GM23338 (cell line): ENCODE measurements around the gene TFDP1. TPM values are rescaled to one million over a fixed set of nuclear protein-coding genes. Genes with fewer than 3 reads are reported as not detected.

Source experiments
- ATAC-seq: fragments of 200-7000 bp; cut with Tn5 transposase; 3 replicates; pipeline ENCODE4 v1.9.1; 2020
- DNase-seq: peaks from one replicate; pipeline ENCODE4 v3.0.0-alpha.2; 2015; ENCODE audit warnings: low spot score
- H2AFZ ChIP-seq: fragments of 200-600 bp; sonication (generic); 2 replicates; pipeline ENCODE4 v1.8.0; 2016; ENCODE audit warnings: antibody characterized with exemption, mild to moderate bottlenecking, moderate library complexity
- H3F3A ChIP-seq: fragments of 200-600 bp; sonication (generic); replicated peaks from 2 replicates; pipeline ENCODE4 v1.8.0; 2017; ENCODE audit warnings: antibody characterized with exemption, mixed run types, low read depth
- H3K27ac ChIP-seq: fragments of 200-600 bp; sonication (generic); 2 replicates; pipeline ENCODE4 v1.6.1; 2016; ENCODE audit warnings: low read depth
- H3K27me3 ChIP-seq: fragments of 200-600 bp; sonication (generic); 2 replicates; pipeline ENCODE4 v1.8.0; 2016; ENCODE audit warnings: mild to moderate bottlenecking, mixed run types, moderate library complexity; ENCODE audit not compliant: insufficient read depth
- H3K36me3 ChIP-seq: fragments of 200-600 bp; sonication (generic); 2 replicates; pipeline ENCODE4 v1.8.0; 2016; ENCODE audit warnings: mild to moderate bottlenecking; ENCODE audit not compliant: insufficient read depth
- H3K4me1 ChIP-seq: fragments of 200-600 bp; sonication (generic); 2 replicates; pipeline ENCODE4 v1.8.0; 2016; ENCODE audit warnings: mild to moderate bottlenecking, moderate library complexity; ENCODE audit not compliant: insufficient read depth
- H3K4me2 ChIP-seq: fragments of 200-600 bp; sonication (generic); 2 replicates; pipeline ENCODE4 v1.7.1; 2017; ENCODE audit warnings: mixed run types
- H3K4me3 ChIP-seq: fragments of 200-600 bp; sonication (generic); 2 replicates; pipeline ENCODE4 v1.6.1; 2016; ENCODE audit warnings: mixed run types
- H3K79me2 ChIP-seq: fragments of 200-600 bp; sonication (generic); replicated peaks from 2 replicates; pipeline ENCODE4 v1.8.0; 2017; ENCODE audit warnings: mild to moderate bottlenecking; ENCODE audit not compliant: insufficient read depth
- H3K9me2 ChIP-seq: fragments of 200-600 bp; sonication (generic); 2 replicates; pipeline ENCODE4 v1.8.0; 2017; ENCODE audit not compliant: insufficient read depth
- H4K20me1 ChIP-seq: fragments of 200-600 bp; sonication (generic); replicated peaks from 2 replicates; pipeline ENCODE4 v1.8.0; 2017; ENCODE audit warnings: mild to moderate bottlenecking; ENCODE audit not compliant: insufficient read depth
- H3K27ac Mint-ChIP-seq: 2 replicates; pipeline ENCODE4 v1.8.0; 2020; ENCODE audit warnings: inconsistent platforms, mild to moderate bottlenecking, moderate library complexity, mixed read lengths
- H3K27me3 Mint-ChIP-seq: 3 replicates; pipeline ENCODE4 v1.8.0; 2022; ENCODE audit warnings: low read depth, mild to moderate bottlenecking, moderate library complexity, mixed read lengths, inconsistent platforms; ENCODE audit not compliant: insufficient read depth, poor library complexity
- H3K36me3 Mint-ChIP-seq: 3 replicates; pipeline ENCODE4 v1.8.0; 2021; ENCODE audit warnings: low read depth, mild to moderate bottlenecking, inconsistent platforms, moderate library complexity, mixed read lengths
- H3K4me1 Mint-ChIP-seq: 3 replicates; pipeline ENCODE4 v1.8.0; 2020; ENCODE audit warnings: mild to moderate bottlenecking, inconsistent platforms, mixed read lengths
- H3K4me3 Mint-ChIP-seq: 3 replicates; pipeline ENCODE4 v1.8.0; 2021; ENCODE audit warnings: moderate library complexity, mild to moderate bottlenecking, inconsistent platforms, mixed read lengths
- H3K9me3 Mint-ChIP-seq: 3 replicates; pipeline ENCODE4 v1.8.0; 2020; ENCODE audit warnings: moderate library complexity, mild to moderate bottlenecking, inconsistent platforms, mixed read lengths
- CREB1 ChIP-seq: fragments of 250-450 bp; sonication (Bioruptor Pico); IDR thresholded peaks from 2 replicates; pipeline ENCODE4 v1.5.0; 2020; ENCODE audit warnings: low read depth, mild to moderate bottlenecking, moderate library complexity
- CTCF ChIP-seq, 2 experiments: fragments of 200-600 bp in 1 of 2; sonication (generic) in 1 of 2; conservative IDR thresholded peaks; 2 replicates each; pipeline versions ENCODE4 v1.5.1 to v1.6.1; 2016 to 2017; ENCODE audit warnings: antibody characterized with exemption in 2 of 2, low read depth in 2 of 2, mild to moderate bottlenecking in 2 of 2, moderate library complexity in 1 of 2
- EZH2 ChIP-seq: fragments of 200-600 bp; sonication (generic); IDR thresholded peaks from one replicate; pipeline ENCODE4 v1.8.0; 2017; ENCODE audit warnings: antibody characterized with exemption, mild to moderate bottlenecking, low read depth; ENCODE audit not compliant: unreplicated experiment
- EZH2phosphoT487 ChIP-seq: fragments of 200-600 bp; sonication (generic); IDR thresholded peaks from one replicate; pipeline ENCODE4 v1.8.1; 2018; ENCODE audit warnings: antibody characterized with exemption; ENCODE audit not compliant: unreplicated experiment
- NANOG ChIP-seq: IDR thresholded peaks from 2 replicates; pipeline ENCODE4 v1.6.1; 2016; ENCODE audit warnings: antibody characterized with exemption, borderline replicate concordance
- STAT1 ChIP-seq: IDR thresholded peaks from one replicate; pipeline ENCODE4 v1.6.1; 2016; ENCODE audit warnings: antibody characterized with exemption; ENCODE audit not compliant: unreplicated experiment
- ZNF114 ChIP-seq: fragments of 250-450 bp; sonication (Bioruptor Pico); IDR thresholded peaks from 2 replicates; pipeline ENCODE4 v1.5.0; 2020; ENCODE audit warnings: mild to moderate bottlenecking, moderate library complexity
- polyA plus RNA-seq: library from polyadenylated mRNA; unstranded; fragments of >200 nt; fragmentation: Nextera tagmentation; extraction: Ambion mirVana; gene quantifications from 2 replicates; pipeline ENCODE4 v1.2.1, GENCODE V29; 2016
- total RNA-seq: library from RNA; depleted of rRNA; stranded (reverse); fragments of >200 nt; shearing (Covaris generic); gene quantifications from 2 replicates; pipeline ENCODE4 v1.2.3, GENCODE V29; 2014
- TF ChIP-seq, protein P1 (sequence below): fragments of 250-450 bp; sonication (Bioruptor Pico); IDR thresholded peaks from 2 replicates; pipeline ENCODE4 v1.5.0; 2020; ENCODE audit warnings: mild to moderate bottlenecking, moderate library complexity
- TF ChIP-seq, protein P2 (sequence below): IDR thresholded peaks from 2 replicates; pipeline ENCODE4 v1.6.1; 2016; ENCODE audit warnings: antibody characterized with exemption

The TFDP1 gene
- total and polyA plus RNA-seq, 2 experiments from 2014 or later, result 42.9 to 80.0 TPM

DNA sequence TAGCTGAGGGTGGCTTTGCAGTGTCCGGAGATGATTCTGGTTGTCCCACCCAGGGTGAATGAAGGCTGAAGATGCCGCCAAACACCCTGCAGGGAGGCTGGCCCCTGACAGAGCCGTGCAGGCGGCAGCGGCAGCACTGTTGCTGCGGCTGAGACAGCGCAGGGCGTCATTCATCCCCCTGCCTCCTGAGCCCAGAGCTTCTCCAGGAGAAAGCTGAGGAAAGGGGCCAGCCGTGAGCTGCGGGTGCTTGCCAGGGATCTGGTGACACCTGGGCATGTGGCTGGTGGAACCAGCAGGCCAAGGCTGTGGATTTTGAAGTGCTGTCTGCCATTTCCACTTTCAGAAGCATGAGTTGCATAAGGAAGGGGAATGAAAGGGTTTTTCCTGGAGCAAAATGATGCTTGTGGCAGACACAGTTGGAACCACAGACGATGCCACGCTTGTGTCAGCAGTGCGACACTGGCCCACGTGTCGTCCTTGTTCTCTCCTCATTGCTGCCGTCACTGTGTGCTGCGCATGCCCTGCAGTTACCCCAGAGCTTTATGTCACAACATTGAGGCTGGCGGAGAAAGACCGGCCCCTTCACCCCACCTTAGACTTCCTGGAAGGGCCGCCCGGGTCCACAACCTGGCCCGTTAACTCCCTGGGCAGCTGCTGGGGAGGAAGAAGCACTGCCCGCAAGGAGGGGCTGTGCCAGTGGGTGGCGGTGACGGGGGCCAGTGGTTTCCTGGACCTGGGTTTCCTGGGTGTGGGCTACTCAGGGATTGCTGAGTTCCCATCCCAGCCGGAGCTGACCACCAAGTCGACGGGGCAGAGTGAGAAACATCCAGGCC is 22.7 kb downstream of the TFDP1 start:
- Mint-ChIP-seq H3K27ac (peak overlapping the region; percentile 77), H3K9me3 (no peaks in the 10 kb centered on the region), H3K36me3 (peaks cover 39% of the 10 kb centered on the region), H3K4me3 (no peak overlapping the region), H3K27me3 (peaks cover 11% of the 10 kb centered on the region), H3K4me1 (peaks cover 13% of the 10 kb centered on the region)
- peaks cover 16% of the 10 kb centered on the region for H4K20me1 ChIP-seq
- no peak overlapping the region for H2AFZ ChIP-seq
- H3K27ac ChIP-seq, result no peak overlapping the region
- peaks cover 77% of the 10 kb centered on the region for H3K79me2 ChIP-seq
- H3K4me3 ChIP-seq, result no peak overlapping the region
- H3K36me3 ChIP-seq, result no peaks in the 10 kb centered on the region
- ATAC-seq (no peak; the same call in 2 of the 3 replicates), DNase-seq (no peak)
- no peaks in the 10 kb centered on the region for H3K9me2 ChIP-seq
- H3K27me3 ChIP-seq, result no peaks in the 10 kb centered on the region
- no peaks in the 10 kb centered on the region for H3F3A ChIP-seq
- H3K4me2 ChIP-seq, result no peak overlapping the region
- no peaks in the 10 kb centered on the region for H3K4me1 ChIP-seq
- TF ChIP-seq EZH2phosphoT487 (no peak), EZH2 (no peak), NANOG (no peak), CTCF (conservative IDR thresholded peaks at IDR 0.05; ENCODE audit: low read depth in 2 of 2) (no peak), CREB1 (CRISPR knock-in tag) (no peak), ZNF114 (CRISPR knock-in tag) (no peak), STAT1 (no peak)
- TF ChIP-seq, protein P1, sequence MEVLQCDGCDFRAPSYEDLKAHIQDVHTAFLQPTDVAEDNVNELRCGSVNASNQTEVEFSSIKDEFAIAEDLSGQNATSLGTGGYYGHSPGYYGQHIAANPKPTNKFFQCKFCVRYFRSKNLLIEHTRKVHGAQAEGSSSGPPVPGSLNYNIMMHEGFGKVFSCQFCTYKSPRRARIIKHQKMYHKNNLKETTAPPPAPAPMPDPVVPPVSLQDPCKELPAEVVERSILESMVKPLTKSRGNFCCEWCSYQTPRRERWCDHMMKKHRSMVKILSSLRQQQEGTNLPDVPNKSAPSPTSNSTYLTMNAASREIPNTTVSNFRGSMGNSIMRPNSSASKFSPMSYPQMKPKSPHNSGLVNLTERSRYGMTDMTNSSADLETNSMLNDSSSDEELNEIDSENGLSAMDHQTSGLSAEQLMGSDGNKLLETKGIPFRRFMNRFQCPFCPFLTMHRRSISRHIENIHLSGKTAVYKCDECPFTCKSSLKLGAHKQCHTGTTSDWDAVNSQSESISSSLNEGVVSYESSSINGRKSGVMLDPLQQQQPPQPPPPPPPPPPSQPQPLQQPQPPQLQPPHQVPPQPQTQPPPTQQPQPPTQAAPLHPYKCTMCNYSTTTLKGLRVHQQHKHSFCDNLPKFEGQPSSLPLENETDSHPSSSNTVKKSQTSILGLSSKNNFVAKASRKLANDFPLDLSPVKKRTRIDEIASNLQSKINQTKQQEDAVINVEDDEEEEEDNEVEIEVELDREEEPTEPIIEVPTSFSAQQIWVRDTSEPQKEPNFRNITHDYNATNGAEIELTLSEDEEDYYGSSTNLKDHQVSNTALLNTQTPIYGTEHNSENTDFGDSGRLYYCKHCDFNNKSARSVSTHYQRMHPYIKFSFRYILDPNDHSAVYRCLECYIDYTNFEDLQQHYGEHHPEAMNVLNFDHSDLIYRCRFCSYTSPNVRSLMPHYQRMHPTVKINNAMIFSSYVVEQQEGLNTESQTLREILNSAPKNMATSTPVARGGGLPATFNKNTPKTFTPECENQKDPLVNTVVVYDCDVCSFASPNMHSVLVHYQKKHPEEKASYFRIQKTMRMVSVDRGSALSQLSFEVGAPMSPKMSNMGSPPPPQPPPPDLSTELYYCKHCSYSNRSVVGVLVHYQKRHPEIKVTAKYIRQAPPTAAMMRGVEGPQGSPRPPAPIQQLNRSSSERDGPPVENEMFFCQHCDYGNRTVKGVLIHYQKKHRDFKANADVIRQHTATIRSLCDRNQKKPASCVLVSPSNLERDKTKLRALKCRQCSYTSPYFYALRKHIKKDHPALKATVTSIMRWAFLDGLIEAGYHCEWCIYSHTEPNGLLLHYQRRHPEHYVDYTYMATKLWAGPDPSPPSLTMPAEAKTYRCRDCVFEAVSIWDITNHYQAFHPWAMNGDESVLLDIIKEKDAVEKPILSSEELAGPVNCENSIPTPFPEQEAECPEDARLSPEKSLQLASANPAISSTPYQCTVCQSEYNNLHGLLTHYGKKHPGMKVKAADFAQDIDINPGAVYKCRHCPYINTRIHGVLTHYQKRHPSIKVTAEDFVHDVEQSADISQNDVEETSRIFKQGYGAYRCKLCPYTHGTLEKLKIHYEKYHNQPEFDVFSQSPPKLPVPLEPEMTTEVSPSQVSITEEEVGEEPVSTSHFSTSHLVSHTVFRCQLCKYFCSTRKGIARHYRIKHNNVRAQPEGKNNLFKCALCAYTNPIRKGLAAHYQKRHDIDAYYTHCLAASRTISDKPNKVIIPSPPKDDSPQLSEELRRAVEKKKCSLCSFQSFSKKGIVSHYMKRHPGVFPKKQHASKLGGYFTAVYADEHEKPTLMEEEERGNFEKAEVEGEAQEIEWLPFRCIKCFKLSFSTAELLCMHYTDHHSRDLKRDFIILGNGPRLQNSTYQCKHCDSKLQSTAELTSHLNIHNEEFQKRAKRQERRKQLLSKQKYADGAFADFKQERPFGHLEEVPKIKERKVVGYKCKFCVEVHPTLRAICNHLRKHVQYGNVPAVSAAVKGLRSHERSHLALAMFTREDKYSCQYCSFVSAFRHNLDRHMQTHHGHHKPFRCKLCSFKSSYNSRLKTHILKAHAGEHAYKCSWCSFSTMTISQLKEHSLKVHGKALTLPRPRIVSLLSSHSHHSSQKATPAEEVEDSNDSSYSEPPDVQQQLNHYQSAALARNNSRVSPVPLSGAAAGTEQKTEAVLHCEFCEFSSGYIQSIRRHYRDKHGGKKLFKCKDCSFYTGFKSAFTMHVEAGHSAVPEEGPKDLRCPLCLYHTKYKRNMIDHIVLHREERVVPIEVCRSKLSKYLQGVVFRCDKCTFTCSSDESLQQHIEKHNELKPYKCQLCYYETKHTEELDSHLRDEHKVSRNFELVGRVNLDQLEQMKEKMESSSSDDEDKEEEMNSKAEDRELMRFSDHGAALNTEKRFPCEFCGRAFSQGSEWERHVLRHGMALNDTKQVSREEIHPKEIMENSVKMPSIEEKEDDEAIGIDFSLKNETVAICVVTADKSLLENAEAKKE (CRISPR knock-in tag), result no peak
- TF ChIP-seq, protein P2, sequence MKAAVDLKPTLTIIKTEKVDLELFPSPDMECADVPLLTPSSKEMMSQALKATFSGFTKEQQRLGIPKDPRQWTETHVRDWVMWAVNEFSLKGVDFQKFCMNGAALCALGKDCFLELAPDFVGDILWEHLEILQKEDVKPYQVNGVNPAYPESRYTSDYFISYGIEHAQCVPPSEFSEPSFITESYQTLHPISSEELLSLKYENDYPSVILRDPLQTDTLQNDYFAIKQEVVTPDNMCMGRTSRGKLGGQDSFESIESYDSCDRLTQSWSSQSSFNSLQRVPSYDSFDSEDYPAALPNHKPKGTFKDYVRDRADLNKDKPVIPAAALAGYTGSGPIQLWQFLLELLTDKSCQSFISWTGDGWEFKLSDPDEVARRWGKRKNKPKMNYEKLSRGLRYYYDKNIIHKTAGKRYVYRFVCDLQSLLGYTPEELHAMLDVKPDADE, result no peak
